HCT116 (cell line): Measurements from ENCODE around the gene HOXD3. TPM values are rescaled to one million over a fixed set of nuclear protein-coding genes. Genes with fewer than 3 reads are reported as not detected.

Experiments
- ATAC-seq: fragments of 200-7000 bp; cut with Tn5 transposase; 2 replicates; pipeline ENCODE4 v1.9.1; 2020; ENCODE audit warnings: mild to moderate bottlenecking, moderate library complexity
- BruUV-seq: library from RNA; stranded (reverse); fragments of 400-500 nt; replicated peaks from 2 replicates; lab custom pipeline; 2021; lab: Mats Ljungman, UMichigan
- CTCF ChIA-PET: fragments of 300-600 bp; sonication (Branson Sonifier 250); formaldehyde crosslinking; loops from one replicate; lab custom pipeline; 2021; ENCODE audit warnings: antibody characterized with exemption; lab: Charles Lee
- POLR2A ChIA-PET: fragments of 300-600, 350-600 bp; sonication (Branson Sonifier 250); formaldehyde crosslinking; loops from one replicate; lab custom pipeline; 2021; ENCODE audit warnings: antibody characterized with exemption; lab: Charles Lee
- RAD21 ChIA-PET, 2 experiments: fragments of 300-600 bp; sonication (Branson Sonifier 250); formaldehyde crosslinking; loops; one replicate each; lab custom pipeline; 2023; ENCODE audit warnings: low total read pairs in 2 of 2; ENCODE audit not compliant: uncharacterized antibody in 2 of 2, unreplicated experiment in 2 of 2, low non-redundant PET in 1 of 2; lab: Charles Lee
- DNase-seq: peaks from one replicate; pipeline ENCODE4 v3.0.0-alpha.2; 2010; ENCODE audit warnings: low read depth, low spot score
- H2AFZ ChIP-seq: fragments of 200-600 bp; shearing (Covaris generic), sonication (generic); 2 replicates; pipeline ENCODE4 v1.6.1; 2017; ENCODE audit warnings: low read depth, mixed run types, mixed read lengths, antibody characterized with exemption, low read length; ENCODE audit not compliant: poor library complexity, severe bottlenecking
- H3K27ac ChIP-seq: 2 replicates; pipeline ENCODE4 v1.5.1; 2012; ENCODE audit warnings: low read depth, low read length
- H3K27me3 ChIP-seq: fragments of 200-600 bp; sonication (generic); 2 replicates; pipeline ENCODE4 v1.6.1; 2016; ENCODE audit warnings: mixed run types, low read length, mixed read lengths; ENCODE audit not compliant: insufficient read depth
- H3K36me3 ChIP-seq, 2 experiments: fragments of 200-500 bp in 1 of 2; fragments of 200-600 bp in 1 of 2; sonication (Bioruptor generic) in 1 of 2; sonication (generic) in 1 of 2; 2 replicates each; pipeline versions ENCODE4 v1.5.1 to v1.6.1; 2014 to 2016; ENCODE audit warnings: low read length in 2 of 2, inconsistent platforms in 1 of 2, mixed read lengths in 1 of 2, mixed run types in 1 of 2; ENCODE audit not compliant: insufficient read depth in 2 of 2, control insufficient read depth in 1 of 2
- H3K4me1 ChIP-seq, 2 experiments: fragments of 200-600 bp in 1 of 2; sonication (generic) in 1 of 2; 2 replicates each; pipeline versions ENCODE4 v1.5.1 to v1.6.1; 2012 to 2017; ENCODE audit warnings: low read length in 2 of 2, inconsistent platforms in 1 of 2, mild to moderate bottlenecking in 1 of 2, mixed read lengths in 1 of 2, mixed run types in 1 of 2, moderate library complexity in 1 of 2; ENCODE audit not compliant: insufficient read depth in 2 of 2, control insufficient read depth in 1 of 2
- H3K4me2 ChIP-seq: fragments of 200-600 bp; sonication (generic); 2 replicates; pipeline ENCODE4 v1.6.1; 2017; ENCODE audit warnings: mixed run types, low read length, mixed read lengths
- H3K4me3 ChIP-seq, 2 experiments: fragments of 200-600 bp in 1 of 2; sonication (generic) in 1 of 2; replicated peaks in 1 of 2; 2 replicates each; pipeline ENCODE4 v1.5.1; 2011 to 2016; ENCODE audit warnings: low read length in 2 of 2, control low read depth in 1 of 2, low read depth in 1 of 2, mild to moderate bottlenecking in 1 of 2, mixed read lengths in 1 of 2, mixed run types in 1 of 2
- H3K79me2 ChIP-seq: fragments of 200-600 bp; sonication (generic); 2 replicates; pipeline ENCODE4 v1.6.1; 2017; ENCODE audit warnings: mild to moderate bottlenecking, mixed run types, low read length, moderate library complexity, mixed read lengths; ENCODE audit not compliant: insufficient read depth
- H3K9ac ChIP-seq: fragments of 200-600 bp; sonication (generic); 2 replicates; pipeline ENCODE4 v1.6.1; 2016; ENCODE audit warnings: low read length, mixed read lengths
- H3K9me2 ChIP-seq: fragments of 200-600 bp; sonication (generic), shearing (Covaris generic); 2 replicates; pipeline ENCODE4 v1.6.1; 2017; ENCODE audit warnings: mixed run types, mild to moderate bottlenecking, moderate library complexity; ENCODE audit not compliant: insufficient read depth
- H3K9me3 ChIP-seq, 2 experiments: fragments of 200-500 bp in 1 of 2; fragments of 200-600 bp in 1 of 2; sonication (Bioruptor generic) in 1 of 2; sonication (generic) in 1 of 2; 2 replicates each; pipeline ENCODE4 v1.6.1; 2014 to 2017; ENCODE audit warnings: low read length in 2 of 2, mixed read lengths in 2 of 2, inconsistent platforms in 1 of 2, low read depth in 1 of 2, mild to moderate bottlenecking in 1 of 2, mixed run types in 1 of 2, moderate library complexity in 1 of 2; ENCODE audit not compliant: control insufficient read depth in 1 of 2, insufficient read depth in 1 of 2
- H4K20me1 ChIP-seq: fragments of 200-600 bp; sonication (generic), shearing (Covaris generic); 2 replicates; pipeline ENCODE4 v1.6.1; 2017; ENCODE audit warnings: mixed run types, mild to moderate bottlenecking, moderate library complexity; ENCODE audit not compliant: insufficient read depth
- ATF3 ChIP-seq: IDR thresholded peaks from 2 replicates; pipeline ENCODE4 v1.6.1; 2012
- CEBPB ChIP-seq: IDR thresholded peaks from 2 replicates; pipeline ENCODE4 v1.6.1; 2012; ENCODE audit warnings: low read depth
- EGR1 ChIP-seq: IDR thresholded peaks from 2 replicates; pipeline ENCODE4 v1.6.1; 2012; ENCODE audit warnings: low read depth
- SRF ChIP-seq: IDR thresholded peaks from 2 replicates; pipeline ENCODE4 v1.6.1; 2012; ENCODE audit warnings: low read depth
- ZBTB33 ChIP-seq: IDR thresholded peaks from 2 replicates; pipeline ENCODE4 v1.6.1; 2011; ENCODE audit warnings: mild to moderate bottlenecking, low read length, moderate library complexity; ENCODE audit not compliant: insufficient replicate concordance; ENCODE audit errors: extremely low read depth
- ZNF274 ChIP-seq: fragments of 200-500 bp; sonication (Bioruptor generic); IDR thresholded peaks from 2 replicates; pipeline ENCODE4 v1.6.1; 2014; ENCODE audit warnings: mild to moderate bottlenecking, low read depth, low read length, inconsistent platforms
- intact Hi-C: fragments of 100-400 bp; cut with micrococcal nuclease; formaldehyde crosslinking; loops from 2 replicates; pipeline ENCODE4 v1.10.0; 2022
- total RNA-seq: library from RNA; stranded (reverse); gene quantifications from one replicate; pipeline ENCODE4 v1.2.1, GENCODE V29; 2021; ENCODE audit not compliant: unreplicated experiment

HOXD3 gene
- total RNA-seq, 1 experiment from 2014 or later = 1.4 TPM

GRCh38 chr2:176169711-176170110 lies 12.6 kb downstream of the HOXD3 start (continued):
- no peak for TF ChIP-seq EGR1
- no peak for TF ChIP-seq ZNF274

- Histone ChIP-seq H3K9me2 (no peaks in the 10 kb centered on the region), H3K27ac (no peak overlapping the region), H3K4me1 (no peaks in the 10 kb centered on the region), H3K27me3 (no peaks in the 10 kb centered on the region), H3K9ac (no peak overlapping the region), H4K20me1 (no peaks in the 10 kb centered on the region), H3K4me3 (no peak overlapping the region), H3K9me3 (no peaks in the 10 kb centered on the region), H3K36me3 (no peaks in the 10 kb centered on the region), H3K4me2 (no peak overlapping the region), H3K79me2 (no peaks in the 10 kb centered on the region), H2AFZ (no peak overlapping the region)
- DNase-seq (no peak), ATAC-seq (no peak)
- intact Hi-C loops = no loop called here
- ChIA-PET POLR2A (no interaction called here), CTCF (no interaction called here), RAD21 (no interaction called here)
- no peak for TF ChIP-seq CEBPB
- no peak for TF ChIP-seq ZBTB33
- no peak for TF ChIP-seq ATF3
- TF ChIP-seq SRF = no peak
- no TSS peak for BruUV-seq
Observed at GRCh38 chr2:176170602-176171305, 13.6 kb downstream of the HOXD3 start.
